ENCODE measurements around the gene UTP18. TPM values are rescaled to one million over a fixed set of nuclear protein-coding genes. Genes with fewer than 3 reads are reported as not detected.

Gene UTP18
- total and polyA plus RNA-seq, 7 donors: 17.4 to 27.9 (median 20.4) TPM

GRCh38 chr17:51342257-51342656 is 81.9 kb downstream of the UTP18 start:
- no peaks in the 10 kb centered on the region for H3K36me3 ChIP-seq
- intact Hi-C loops (cut with DNase I): no loop called here
- no peak overlapping the region for H3K4me3 ChIP-seq

DNA sequence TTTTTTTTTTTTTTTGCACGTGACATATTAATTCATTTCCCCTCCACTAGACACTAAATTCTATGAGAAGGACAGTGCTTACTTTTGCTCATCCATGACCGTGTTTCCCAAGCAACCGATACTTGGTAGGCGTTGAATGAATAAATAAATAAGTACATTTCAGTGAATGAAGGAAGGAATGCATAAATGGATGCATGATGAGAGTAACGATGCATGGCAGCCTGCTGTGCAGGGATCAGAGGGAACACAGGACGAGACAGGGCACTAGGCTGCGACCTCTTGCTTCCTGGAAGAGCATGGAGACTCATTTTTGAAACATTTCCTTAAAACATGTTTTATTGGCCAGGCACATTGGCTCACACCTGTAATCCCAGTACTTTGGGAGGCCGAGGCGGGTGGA is 84.2 kb downstream of the UTP18 start:
- TF ChIP-seq EP300 (IDR thresholded peaks at IDR 0.05) (no peak), POLR2AphosphoS5 (IDR thresholded peaks at IDR 0.05) (no peak), POLR2A (IDR thresholded peaks at IDR 0.05) (no peak)
- TF ChIP-seq, protein P1, sequence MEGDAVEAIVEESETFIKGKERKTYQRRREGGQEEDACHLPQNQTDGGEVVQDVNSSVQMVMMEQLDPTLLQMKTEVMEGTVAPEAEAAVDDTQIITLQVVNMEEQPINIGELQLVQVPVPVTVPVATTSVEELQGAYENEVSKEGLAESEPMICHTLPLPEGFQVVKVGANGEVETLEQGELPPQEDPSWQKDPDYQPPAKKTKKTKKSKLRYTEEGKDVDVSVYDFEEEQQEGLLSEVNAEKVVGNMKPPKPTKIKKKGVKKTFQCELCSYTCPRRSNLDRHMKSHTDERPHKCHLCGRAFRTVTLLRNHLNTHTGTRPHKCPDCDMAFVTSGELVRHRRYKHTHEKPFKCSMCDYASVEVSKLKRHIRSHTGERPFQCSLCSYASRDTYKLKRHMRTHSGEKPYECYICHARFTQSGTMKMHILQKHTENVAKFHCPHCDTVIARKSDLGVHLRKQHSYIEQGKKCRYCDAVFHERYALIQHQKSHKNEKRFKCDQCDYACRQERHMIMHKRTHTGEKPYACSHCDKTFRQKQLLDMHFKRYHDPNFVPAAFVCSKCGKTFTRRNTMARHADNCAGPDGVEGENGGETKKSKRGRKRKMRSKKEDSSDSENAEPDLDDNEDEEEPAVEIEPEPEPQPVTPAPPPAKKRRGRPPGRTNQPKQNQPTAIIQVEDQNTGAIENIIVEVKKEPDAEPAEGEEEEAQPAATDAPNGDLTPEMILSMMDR (IDR thresholded peaks at IDR 0.05): no peak
- H3K36me3 ChIP-seq: no peaks in the 10 kb centered on the region
- intact Hi-C loops (cut with DNase I): no loop called here
- no peak overlapping the region for H3K27ac ChIP-seq
- H3K4me1 ChIP-seq: no peaks in the 10 kb centered on the region
- 80 to 84% methylated on average over 9 of the region's 9 CpGs for WGBS, 2 donors
- H3K9me3 ChIP-seq: no peaks in the 10 kb centered on the region
- no peak for DNase-seq
- H3K4me3 ChIP-seq: no peak overlapping the region
- no peaks in the 10 kb centered on the region for H3K27me3 ChIP-seq

More at GRCh38 chr17:51342257-51342656, 81.9 kb downstream of the UTP18 start:
- 31 to 58% methylated on average over 2 of the region's 2 CpGs for WGBS, 2 donors
- Histone ChIP-seq H3K27me3 (no peaks in the 10 kb centered on the region), H3K9me3 (no peaks in the 10 kb centered on the region), H3K4me1 (no peaks in the 10 kb centered on the region), H3K27ac (no peak overlapping the region)
- no peak for TF ChIP-seq POLR2A (IDR thresholded peaks at IDR 0.05)
- TF ChIP-seq, protein P1 (IDR thresholded peaks at IDR 0.05): no peak
- no peak for TF ChIP-seq EP300 (IDR thresholded peaks at IDR 0.05)
- TF ChIP-seq POLR2AphosphoS5 (IDR thresholded peaks at IDR 0.05): no peak
- no peak for DNase-seq

DNA sequence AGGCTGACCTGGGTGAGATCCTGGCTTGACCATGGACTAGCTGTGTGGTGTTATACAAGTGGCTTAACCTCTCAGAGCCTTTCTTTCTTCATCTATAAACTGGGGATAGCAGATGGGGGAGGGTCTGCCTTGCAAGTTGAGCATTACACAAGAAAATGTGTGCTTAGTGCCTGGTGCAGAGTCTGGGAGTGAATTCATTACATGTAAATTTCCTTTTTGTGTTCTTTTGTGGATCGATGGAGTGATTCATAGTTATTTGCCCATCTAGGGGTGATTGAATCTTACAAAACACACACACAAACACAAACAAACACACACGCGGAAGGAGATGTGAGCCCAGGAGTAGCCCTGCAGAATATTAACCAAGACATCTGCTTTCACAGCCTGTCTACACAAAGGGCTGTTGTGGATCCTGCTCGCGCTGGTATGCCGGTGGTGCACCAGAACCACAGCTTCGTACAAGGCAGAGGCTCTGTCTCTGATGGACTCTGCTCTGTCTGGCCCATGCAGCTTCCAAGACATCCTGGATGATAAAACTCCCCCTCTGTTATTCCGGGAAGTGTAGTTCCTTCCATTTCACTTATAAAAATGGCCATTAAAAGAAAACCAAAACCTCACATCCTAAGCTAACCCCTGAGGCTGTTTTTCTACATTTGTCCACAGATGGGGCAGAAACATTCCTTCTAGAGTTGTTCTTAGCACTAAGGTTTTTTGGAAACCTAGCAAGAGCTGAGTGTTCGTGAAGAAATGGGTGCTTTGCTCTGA is 86.1 kb downstream of the UTP18 start:
- WGBS, 2 donors: 23 to 60% methylated on average over 9 of the region's 9 CpGs
- no peak for TF ChIP-seq POLR2A (IDR thresholded peaks at IDR 0.05)
- DNase-seq: no peak

More for the DNA sequence above, 86.1 kb downstream of the UTP18 start:
- Histone ChIP-seq H3K4me3 (no peak overlapping the region), H3K27me3 (peaks cover 0 to 5% (median 0%) of the 10 kb centered on the region in 3 donors), H3K4me1 (no peaks in the 10 kb centered on the region), H3K27ac (no peak overlapping the region), H3K36me3 (no peaks in the 10 kb centered on the region), H3K9me3 (no peaks in the 10 kb centered on the region)
- intact Hi-C loops (cut with DNase I): no loop called here

Other genes starting within 250 kb of the UTP18 start
- 10 to 100 TPM; 74.3 to 79.9 (median 77.0) TPM for gene SPAG9, start 139.7 kb upstream of the UTP18 start, total RNA-seq
- 10 to 100 TPM; 21.6 to 39.8 (median 29.8) TPM for gene SPAG9, start 139.7 kb upstream of the UTP18 start, polyA plus RNA-seq
- gene NME1, start 107.0 kb upstream of the UTP18 start, total RNA-seq: 10 to 100 TPM; 12.5 to 37.7 (median 17.4) TPM
- gene NME1, start 107.0 kb upstream of the UTP18 start, polyA plus RNA-seq: 100 to 1,000 TPM in 1 of 3 donors, 10 to 100 TPM in 2; 37.8 to 153 (median 59.2) TPM
- gene NME2, start 94.1 kb upstream of the UTP18 start, total RNA-seq: 100 to 1,000 TPM; 443 to 532 (median 524) TPM
- gene NME2, start 94.1 kb upstream of the UTP18 start, polyA plus RNA-seq: 100 to 1,000 TPM; 796 to 957 (median 812) TPM
- 10 to 100 TPM; 12.5 to 16.1 (median 15.3) TPM for gene MBTD1, start 497 bp upstream of the UTP18 start, total RNA-seq
- 1 to 10 TPM; 4.8 to 7.2 (median 6.9) TPM for gene MBTD1, start 497 bp upstream of the UTP18 start, polyA plus RNA-seq

All from sigmoid colon (tissue), 7 donors.